HCT116 (cell line): Measurements from ENCODE around the gene ADD1. TPM values are rescaled to one million over a fixed set of nuclear protein-coding genes. Genes with fewer than 3 reads are reported as not detected.

Experiments used
- ATAC-seq: fragments of 200-7000 bp; cut with Tn5 transposase; 2 replicates; pipeline ENCODE4 v1.9.1; 2020; ENCODE audit warnings: mild to moderate bottlenecking, moderate library complexity
- BruUV-seq: library from RNA; stranded (reverse); fragments of 400-500 nt; replicated peaks from 2 replicates; lab custom pipeline; 2021; lab: Mats Ljungman, UMichigan
- CTCF ChIA-PET: fragments of 300-600 bp; sonication (Branson Sonifier 250); formaldehyde crosslinking; loops from one replicate; lab custom pipeline; 2021; ENCODE audit warnings: antibody characterized with exemption; lab: Charles Lee
- POLR2A ChIA-PET: fragments of 300-600, 350-600 bp; sonication (Branson Sonifier 250); formaldehyde crosslinking; loops from one replicate; lab custom pipeline; 2021; ENCODE audit warnings: antibody characterized with exemption; lab: Charles Lee
- RAD21 ChIA-PET, 2 experiments: fragments of 300-600 bp; sonication (Branson Sonifier 250); formaldehyde crosslinking; loops; one replicate each; lab custom pipeline; 2023; ENCODE audit warnings: low total read pairs in 2 of 2; ENCODE audit not compliant: uncharacterized antibody in 2 of 2, unreplicated experiment in 2 of 2, low non-redundant PET in 1 of 2; lab: Charles Lee
- DNase-seq: peaks from one replicate; pipeline ENCODE4 v3.0.0-alpha.2; 2010; ENCODE audit warnings: low read depth, low spot score
- H2AFZ ChIP-seq: fragments of 200-600 bp; shearing (Covaris generic), sonication (generic); 2 replicates; pipeline ENCODE4 v1.6.1; 2017; ENCODE audit warnings: low read depth, mixed run types, mixed read lengths, antibody characterized with exemption, low read length; ENCODE audit not compliant: poor library complexity, severe bottlenecking
- H3K27ac ChIP-seq: 2 replicates; pipeline ENCODE4 v1.5.1; 2012; ENCODE audit warnings: low read depth, low read length
- H3K27me3 ChIP-seq: fragments of 200-600 bp; sonication (generic); 2 replicates; pipeline ENCODE4 v1.6.1; 2016; ENCODE audit warnings: mixed run types, low read length, mixed read lengths; ENCODE audit not compliant: insufficient read depth
- H3K36me3 ChIP-seq, 2 experiments: fragments of 200-500 bp in 1 of 2; fragments of 200-600 bp in 1 of 2; sonication (Bioruptor generic) in 1 of 2; sonication (generic) in 1 of 2; 2 replicates each; pipeline versions ENCODE4 v1.5.1 to v1.6.1; 2014 to 2016; ENCODE audit warnings: low read length in 2 of 2, inconsistent platforms in 1 of 2, mixed read lengths in 1 of 2, mixed run types in 1 of 2; ENCODE audit not compliant: insufficient read depth in 2 of 2, control insufficient read depth in 1 of 2
- H3K4me1 ChIP-seq, 2 experiments: fragments of 200-600 bp in 1 of 2; sonication (generic) in 1 of 2; 2 replicates each; pipeline versions ENCODE4 v1.5.1 to v1.6.1; 2012 to 2017; ENCODE audit warnings: low read length in 2 of 2, inconsistent platforms in 1 of 2, mild to moderate bottlenecking in 1 of 2, mixed read lengths in 1 of 2, mixed run types in 1 of 2, moderate library complexity in 1 of 2; ENCODE audit not compliant: insufficient read depth in 2 of 2, control insufficient read depth in 1 of 2
- H3K4me2 ChIP-seq: fragments of 200-600 bp; sonication (generic); 2 replicates; pipeline ENCODE4 v1.6.1; 2017; ENCODE audit warnings: mixed run types, low read length, mixed read lengths
- H3K4me3 ChIP-seq, 2 experiments: fragments of 200-600 bp in 1 of 2; sonication (generic) in 1 of 2; replicated peaks in 1 of 2; 2 replicates each; pipeline ENCODE4 v1.5.1; 2011 to 2016; ENCODE audit warnings: low read length in 2 of 2, control low read depth in 1 of 2, low read depth in 1 of 2, mild to moderate bottlenecking in 1 of 2, mixed read lengths in 1 of 2, mixed run types in 1 of 2
- H3K79me2 ChIP-seq: fragments of 200-600 bp; sonication (generic); 2 replicates; pipeline ENCODE4 v1.6.1; 2017; ENCODE audit warnings: mild to moderate bottlenecking, mixed run types, low read length, moderate library complexity, mixed read lengths; ENCODE audit not compliant: insufficient read depth
- H3K9ac ChIP-seq: fragments of 200-600 bp; sonication (generic); 2 replicates; pipeline ENCODE4 v1.6.1; 2016; ENCODE audit warnings: low read length, mixed read lengths
- H3K9me2 ChIP-seq: fragments of 200-600 bp; sonication (generic), shearing (Covaris generic); 2 replicates; pipeline ENCODE4 v1.6.1; 2017; ENCODE audit warnings: mixed run types, mild to moderate bottlenecking, moderate library complexity; ENCODE audit not compliant: insufficient read depth
- H3K9me3 ChIP-seq, 2 experiments: fragments of 200-500 bp in 1 of 2; fragments of 200-600 bp in 1 of 2; sonication (Bioruptor generic) in 1 of 2; sonication (generic) in 1 of 2; 2 replicates each; pipeline ENCODE4 v1.6.1; 2014 to 2017; ENCODE audit warnings: low read length in 2 of 2, mixed read lengths in 2 of 2, inconsistent platforms in 1 of 2, low read depth in 1 of 2, mild to moderate bottlenecking in 1 of 2, mixed run types in 1 of 2, moderate library complexity in 1 of 2; ENCODE audit not compliant: control insufficient read depth in 1 of 2, insufficient read depth in 1 of 2
- H4K20me1 ChIP-seq: fragments of 200-600 bp; sonication (generic), shearing (Covaris generic); 2 replicates; pipeline ENCODE4 v1.6.1; 2017; ENCODE audit warnings: mixed run types, mild to moderate bottlenecking, moderate library complexity; ENCODE audit not compliant: insufficient read depth
- CEBPB ChIP-seq: IDR thresholded peaks from 2 replicates; pipeline ENCODE4 v1.6.1; 2012; ENCODE audit warnings: low read depth
- EGR1 ChIP-seq: IDR thresholded peaks from 2 replicates; pipeline ENCODE4 v1.6.1; 2012; ENCODE audit warnings: low read depth
- ELF1 ChIP-seq: IDR thresholded peaks from 2 replicates; pipeline ENCODE4 v1.6.1; 2012; ENCODE audit warnings: low read depth, borderline replicate concordance
- EZH2phosphoT487 ChIP-seq: fragments of 200-600 bp; IDR thresholded peaks from 2 replicates; pipeline ENCODE4 v1.6.1; 2018; ENCODE audit warnings: antibody characterized with exemption, borderline replicate concordance
- FOSL1 ChIP-seq: IDR thresholded peaks from 2 replicates; pipeline ENCODE4 v1.6.1; 2012; ENCODE audit warnings: low read depth
- JUND ChIP-seq: IDR thresholded peaks from 2 replicates; pipeline ENCODE4 v1.6.1; 2012
- POLR2A ChIP-seq: IDR thresholded peaks from 2 replicates; pipeline ENCODE4 v1.7.0; 2011; ENCODE audit warnings: borderline replicate concordance; ENCODE audit not compliant: insufficient read depth, insufficient read length; ENCODE audit errors: extremely low read depth
- POLR2AphosphoS5 ChIP-seq: IDR thresholded peaks from 2 replicates; pipeline ENCODE4 v1.6.1; 2011; ENCODE audit warnings: mild to moderate bottlenecking, low read depth, low read length, moderate library complexity
- RAD21 ChIP-seq: IDR thresholded peaks from 2 replicates; pipeline ENCODE4 v1.6.1; 2012; ENCODE audit warnings: low read depth, mild to moderate bottlenecking
- REST ChIP-seq: IDR thresholded peaks from 2 replicates; pipeline ENCODE4 v1.6.1; 2012; ENCODE audit warnings: low read depth
- SIN3A ChIP-seq: IDR thresholded peaks from 2 replicates; pipeline ENCODE4 v1.6.1; 2012; ENCODE audit warnings: low read depth
- SRF ChIP-seq: IDR thresholded peaks from 2 replicates; pipeline ENCODE4 v1.6.1; 2012; ENCODE audit warnings: low read depth
- intact Hi-C: fragments of 100-400 bp; cut with micrococcal nuclease; formaldehyde crosslinking; loops from 2 replicates; pipeline ENCODE4 v1.10.0; 2022
- total RNA-seq: library from RNA; stranded (reverse); gene quantifications from one replicate; pipeline ENCODE4 v1.2.1, GENCODE V29; 2021; ENCODE audit not compliant: unreplicated experiment
- TF ChIP-seq, protein P1 (sequence below): IDR thresholded peaks from 2 replicates; pipeline ENCODE4 v1.6.1; 2011; ENCODE audit warnings: mild to moderate bottlenecking, low read length, moderate library complexity; ENCODE audit not compliant: insufficient replicate concordance; ENCODE audit errors: extremely low read depth
- TF ChIP-seq, protein P2 (sequence below): IDR thresholded peaks from 2 replicates; pipeline ENCODE4 v1.6.1; 2012
- TF ChIP-seq, protein P3 (sequence below), 3 experiments: fragments of 200-600 bp in 1 of 3; sonication (generic) in 1 of 3; IDR thresholded peaks in 2 of 3; conservative IDR thresholded peaks in 1 of 3; 2 replicates each; pipeline ENCODE4 v1.5.1; 2012 to 2017; ENCODE audit warnings: low read depth in 2 of 3, low read length in 2 of 3, antibody characterized with exemption in 1 of 3, borderline replicate concordance in 1 of 3, control low read depth in 1 of 3, mild to moderate bottlenecking in 1 of 3, mixed read lengths in 1 of 3, mixed run types in 1 of 3, moderate library complexity in 1 of 3; ENCODE audit not compliant: insufficient read depth in 1 of 3

Gene ADD1
- total RNA-seq, 1 experiment from 2014 or later = 139 TPM

DNA sequence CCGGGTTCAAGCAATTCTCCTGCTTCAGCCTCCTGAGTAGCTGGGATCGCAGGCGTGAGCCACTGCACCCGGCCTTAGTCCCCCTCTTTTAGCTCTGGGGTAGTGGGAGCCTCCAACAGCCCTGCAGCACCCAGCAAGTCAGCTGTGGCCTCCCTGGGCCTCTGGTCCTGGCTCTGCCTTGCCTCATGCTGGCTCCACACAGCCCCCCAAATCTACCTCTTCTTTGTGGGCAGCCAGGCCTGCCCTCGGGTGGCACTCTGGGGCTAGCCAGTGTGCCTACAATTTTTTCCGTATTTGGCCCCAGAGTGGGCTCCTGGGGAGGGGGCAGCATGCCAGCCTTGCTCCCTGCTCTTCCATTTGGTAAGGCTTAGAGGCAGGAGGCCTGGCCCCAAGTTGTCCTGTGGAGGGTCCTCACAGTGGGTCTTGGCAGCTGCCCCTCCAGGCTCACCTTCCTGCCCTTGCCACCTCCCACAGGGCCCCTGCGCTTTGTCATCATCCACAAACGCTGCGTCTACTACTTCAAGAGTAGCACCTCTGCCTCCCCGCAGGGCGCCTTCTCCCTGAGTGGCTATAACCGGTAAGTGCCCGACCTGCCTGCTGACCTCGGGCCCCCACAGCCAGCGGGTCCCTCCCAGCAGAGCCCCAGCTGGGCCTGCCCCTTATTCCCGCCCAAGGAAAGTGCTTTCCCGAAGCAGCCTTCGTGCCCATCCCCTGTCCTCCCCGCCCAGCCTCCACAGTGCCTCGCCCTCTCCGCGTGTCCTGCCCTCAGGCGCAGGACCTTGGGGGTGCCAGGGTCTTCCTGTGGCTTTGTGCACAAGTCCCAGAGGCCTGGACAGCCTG is 21.0 kb upstream of the ADD1 start:
- Histone ChIP-seq H3K9me3 (no peaks in the 10 kb centered on the region), H3K4me2 (no peak overlapping the region), H3K27me3 (no peaks in the 10 kb centered on the region), H3K79me2 (peaks cover 32% of the 10 kb centered on the region), H3K4me1 (peaks cover 9 to 19% of the 10 kb centered on the region in 2 experiments; a peak in 3 of 4 replicates), H4K20me1 (no peaks in the 10 kb centered on the region), H3K4me3 (no peak overlapping the region), H3K9me2 (no peaks in the 10 kb centered on the region), H3K36me3 (peaks cover 9 to 36% of the 10 kb centered on the region in 2 experiments), H3K27ac (no peak overlapping the region), H3K9ac (no peak overlapping the region), H2AFZ (no peak overlapping the region)
- CTCF ChIA-PET = no interaction called here
- RAD21 ChIA-PET = no interaction called here
- no TSS peak for BruUV-seq
- TF ChIP-seq JUND = no peak
- TF ChIP-seq, protein P1, sequence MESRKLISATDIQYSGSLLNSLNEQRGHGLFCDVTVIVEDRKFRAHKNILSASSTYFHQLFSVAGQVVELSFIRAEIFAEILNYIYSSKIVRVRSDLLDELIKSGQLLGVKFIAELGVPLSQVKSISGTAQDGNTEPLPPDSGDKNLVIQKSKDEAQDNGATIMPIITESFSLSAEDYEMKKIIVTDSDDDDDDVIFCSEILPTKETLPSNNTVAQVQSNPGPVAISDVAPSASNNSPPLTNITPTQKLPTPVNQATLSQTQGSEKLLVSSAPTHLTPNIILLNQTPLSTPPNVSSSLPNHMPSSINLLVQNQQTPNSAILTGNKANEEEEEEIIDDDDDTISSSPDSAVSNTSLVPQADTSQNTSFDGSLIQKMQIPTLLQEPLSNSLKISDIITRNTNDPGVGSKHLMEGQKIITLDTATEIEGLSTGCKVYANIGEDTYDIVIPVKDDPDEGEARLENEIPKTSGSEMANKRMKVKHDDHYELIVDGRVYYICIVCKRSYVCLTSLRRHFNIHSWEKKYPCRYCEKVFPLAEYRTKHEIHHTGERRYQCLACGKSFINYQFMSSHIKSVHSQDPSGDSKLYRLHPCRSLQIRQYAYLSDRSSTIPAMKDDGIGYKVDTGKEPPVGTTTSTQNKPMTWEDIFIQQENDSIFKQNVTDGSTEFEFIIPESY = no peak
- no peak for TF ChIP-seq CEBPB
- TF ChIP-seq, protein P2, sequence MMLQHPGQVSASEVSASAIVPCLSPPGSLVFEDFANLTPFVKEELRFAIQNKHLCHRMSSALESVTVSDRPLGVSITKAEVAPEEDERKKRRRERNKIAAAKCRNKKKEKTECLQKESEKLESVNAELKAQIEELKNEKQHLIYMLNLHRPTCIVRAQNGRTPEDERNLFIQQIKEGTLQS = no peak
- no peak for TF ChIP-seq RAD21
- TF ChIP-seq REST = no peak
- TF ChIP-seq FOSL1 = no peak
- no peak for TF ChIP-seq EGR1
- no peak for TF ChIP-seq SIN3A
- no peak for TF ChIP-seq POLR2A
- TF ChIP-seq, protein P3, sequence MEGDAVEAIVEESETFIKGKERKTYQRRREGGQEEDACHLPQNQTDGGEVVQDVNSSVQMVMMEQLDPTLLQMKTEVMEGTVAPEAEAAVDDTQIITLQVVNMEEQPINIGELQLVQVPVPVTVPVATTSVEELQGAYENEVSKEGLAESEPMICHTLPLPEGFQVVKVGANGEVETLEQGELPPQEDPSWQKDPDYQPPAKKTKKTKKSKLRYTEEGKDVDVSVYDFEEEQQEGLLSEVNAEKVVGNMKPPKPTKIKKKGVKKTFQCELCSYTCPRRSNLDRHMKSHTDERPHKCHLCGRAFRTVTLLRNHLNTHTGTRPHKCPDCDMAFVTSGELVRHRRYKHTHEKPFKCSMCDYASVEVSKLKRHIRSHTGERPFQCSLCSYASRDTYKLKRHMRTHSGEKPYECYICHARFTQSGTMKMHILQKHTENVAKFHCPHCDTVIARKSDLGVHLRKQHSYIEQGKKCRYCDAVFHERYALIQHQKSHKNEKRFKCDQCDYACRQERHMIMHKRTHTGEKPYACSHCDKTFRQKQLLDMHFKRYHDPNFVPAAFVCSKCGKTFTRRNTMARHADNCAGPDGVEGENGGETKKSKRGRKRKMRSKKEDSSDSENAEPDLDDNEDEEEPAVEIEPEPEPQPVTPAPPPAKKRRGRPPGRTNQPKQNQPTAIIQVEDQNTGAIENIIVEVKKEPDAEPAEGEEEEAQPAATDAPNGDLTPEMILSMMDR (IDR thresholded peaks at IDR 0.05 in 2 of 3, conservative IDR thresholded peaks at IDR 0.05 in 1 of 3; ENCODE audit: borderline replicate concordance in 1 of 3, insufficient read depth in 1 of 3, low read depth in 2 of 3, low read length in 2 of 3) = no peak
- no peak for TF ChIP-seq POLR2AphosphoS5
- TF ChIP-seq SRF = no peak
- TF ChIP-seq ELF1 = no peak
- no peak for TF ChIP-seq EZH2phosphoT487
- ATAC-seq (no peak), DNase-seq (no peak)
- POLR2A ChIA-PET = no interaction called here
- intact Hi-C loops = no loop called here
